SIG-M5 treated with dmso at 0.1 percent for 504 hours (cell line): ENCODE data around the gene LMOD1.
"Not testable (repeated sequence)": the region's sequence is repeated elsewhere in the genome, so short reads cannot be mapped to it uniquely, and the experiment has no call there.

Source experiments
- DNase-seq: peaks from one replicate; lab custom pipeline; 2025; ENCODE audit not compliant: unreplicated experiment; lab: John Stamatoyannopoulos, UW

LMOD1 gene

GRCh38 chr1:201946224-201946908, at the start of gene LMOD1:
Gene LMOD1 (minus strand): TSS chr1:201946548. CDS start chr1:201946340, 208 bp downstream.
- DNase-seq: no peak

GRCh38 chr1:201990427-201990826, 44.1 kb upstream of the LMOD1 start:
- no peak for DNase-seq

- DNase-seq: no peak
Measured at GRCh38 chr1:201989354-201990128, 43.2 kb upstream of the LMOD1 start.

- no peak for DNase-seq
Measured at GRCh38 chr1:201988601-201989000, 42.3 kb upstream of the LMOD1 start.

GRCh38 chr1:201985355-201985754, 39.0 kb upstream of the LMOD1 start:
- DNase-seq: no peak

- no peak for DNase-seq
Measured at GRCh38 chr1:201984446-201984845, 38.1 kb upstream of the LMOD1 start.

GRCh38 chr1:201983380-201983805, 37.0 kb upstream of the LMOD1 start:
- no peak for DNase-seq

- DNase-seq: peak; percentile 90
Measured at GRCh38 chr1:201982623-201983379, 36.5 kb upstream of the LMOD1 start, which contains the start of gene RNPEP. Gene RNPEP (plus strand): TSS chr1:201982648. CDS start chr1:201982667, 19 bp downstream.

- DNase-seq: peak; percentile 63
Measured at GRCh38 chr1:201982082-201982622, 35.8 kb upstream of the LMOD1 start.

- DNase-seq: no peak
Measured at GRCh38 chr1:201970334-201971159, 24.2 kb upstream of the LMOD1 start.

- DNase-seq: no peak
Measured at GRCh38 chr1:201968202-201968925, 22.0 kb upstream of the LMOD1 start.

- DNase-seq: no peak
Measured at GRCh38 chr1:201966171-201966570, 19.8 kb upstream of the LMOD1 start.

- DNase-seq: no peak
Measured at GRCh38 chr1:201964261-201964660, 17.9 kb upstream of the LMOD1 start.

- DNase-seq: not testable (repeated sequence)
Measured at GRCh38 chr1:201962382-201962781, 16.0 kb upstream of the LMOD1 start.

- no peak for DNase-seq
Measured at GRCh38 chr1:201958348-201958747, 12.0 kb upstream of the LMOD1 start.

- peak; percentile 26 for DNase-seq
Measured at GRCh38 chr1:201955729-201956143, 9.4 kb upstream of the LMOD1 start.

GRCh38 chr1:201955009-201955728, 8.8 kb upstream of the LMOD1 start, which contains the start of gene TIMM17A:
Gene TIMM17A (plus strand): TSS chr1:201955503. CDS start chr1:201955527, 24 bp downstream.
- DNase-seq: peak; percentile 99

- no peak for DNase-seq
Measured at GRCh38 chr1:201954263-201955008, 8.1 kb upstream of the LMOD1 start.
